HG03108 (cell line): Measurements from ENCODE around the gene SLC16A9.

ENCODE experiments used
- ATAC-seq: cut with Tn5 transposase; IDR thresholded peaks from one replicate; pipeline ENCODE4 v1.9.1; 2021; ENCODE audit warnings: moderate library complexity; ENCODE audit not compliant: unreplicated experiment

SLC16A9 gene

GRCh38 chr10:59631237-59631636, 78.4 kb downstream of the SLC16A9 start:
- no peak for ATAC-seq

DNA sequence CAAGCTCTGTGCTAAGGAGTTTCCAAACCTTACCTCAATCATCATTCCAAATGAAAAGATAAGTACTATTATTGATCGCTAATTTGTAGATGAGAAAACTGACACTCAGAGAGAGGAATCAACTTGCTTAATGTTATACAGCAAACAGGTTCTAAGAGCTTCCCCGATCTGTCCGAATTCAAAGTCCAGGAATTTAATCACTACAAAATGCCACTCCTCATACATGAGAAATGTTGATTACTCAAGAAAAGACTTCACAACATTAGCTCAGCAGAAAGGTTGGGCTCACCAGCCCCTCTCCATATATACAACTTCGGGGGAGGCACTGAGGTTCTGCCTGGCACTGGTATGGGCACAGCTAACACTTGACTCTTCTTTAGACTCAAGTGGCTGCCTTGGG, 80.7 kb downstream of the SLC16A9 start:
- ATAC-seq, result no peak

DNA sequence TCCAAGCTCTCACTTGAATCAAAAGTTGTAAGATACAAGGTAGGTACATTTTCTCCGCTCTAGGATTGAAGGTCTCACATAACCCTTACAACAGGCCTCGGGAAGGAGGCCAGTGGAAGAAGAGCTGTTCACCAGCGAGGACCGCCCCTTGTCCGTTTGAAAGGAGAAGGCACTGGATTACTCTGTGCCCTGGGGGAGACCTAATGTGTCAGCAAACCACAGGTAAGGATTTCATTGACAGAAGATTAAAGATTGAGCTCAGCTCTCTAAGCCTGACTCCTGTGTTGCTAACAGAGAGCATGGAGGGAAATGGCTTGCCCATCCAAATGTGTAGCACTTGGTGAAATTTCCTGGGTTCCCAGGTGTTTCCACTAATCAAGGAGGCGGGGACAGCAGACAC, 81.2 kb downstream of the SLC16A9 start:
- no peak for ATAC-seq

- ATAC-seq, result no peak
Measured at GRCh38 chr10:59627366-59628018, 82.2 kb downstream of the SLC16A9 start.

GRCh38 chr10:59626523-59626869, 83.2 kb downstream of the SLC16A9 start:
- ATAC-seq, result no peak

DNA sequence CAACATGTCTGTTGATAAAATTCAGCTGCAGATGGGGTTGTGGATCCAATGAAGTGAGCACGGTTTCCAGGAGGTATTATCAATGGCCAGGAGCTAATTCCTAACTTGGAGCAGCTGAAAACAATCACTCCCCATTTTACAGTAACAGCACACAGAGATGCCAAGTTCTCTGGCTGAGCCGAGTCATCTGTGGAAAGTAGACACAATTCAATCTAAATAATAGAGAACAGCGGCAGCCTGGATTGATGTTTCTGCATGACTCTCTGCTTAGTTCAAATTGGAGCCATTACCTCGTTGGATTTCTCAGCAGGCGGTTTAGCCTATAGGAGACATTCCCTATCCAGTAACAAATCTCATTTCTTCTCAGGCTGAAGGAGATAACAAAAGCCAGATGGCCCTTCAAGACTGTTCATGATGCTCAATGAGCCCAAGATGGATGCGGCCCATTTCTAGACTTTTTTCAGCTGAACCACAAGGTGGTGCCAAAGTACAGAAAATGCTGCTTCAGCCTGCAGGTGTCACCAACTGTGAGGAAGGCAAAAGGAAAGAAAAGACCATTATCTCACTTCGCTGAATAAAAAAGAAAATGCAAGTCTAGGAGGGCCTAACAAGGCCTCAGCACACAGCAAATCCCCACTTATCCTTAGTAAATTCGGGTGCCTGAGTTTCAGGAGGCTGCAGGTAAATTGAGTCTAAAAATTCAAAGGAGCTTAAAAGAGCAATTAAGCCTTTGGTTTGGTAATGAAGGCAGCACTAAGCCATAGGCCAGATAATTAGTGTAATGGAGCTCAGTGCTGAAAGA, 83.7 kb downstream of the SLC16A9 start:
- ATAC-seq, result peak; percentile 70

DNA sequence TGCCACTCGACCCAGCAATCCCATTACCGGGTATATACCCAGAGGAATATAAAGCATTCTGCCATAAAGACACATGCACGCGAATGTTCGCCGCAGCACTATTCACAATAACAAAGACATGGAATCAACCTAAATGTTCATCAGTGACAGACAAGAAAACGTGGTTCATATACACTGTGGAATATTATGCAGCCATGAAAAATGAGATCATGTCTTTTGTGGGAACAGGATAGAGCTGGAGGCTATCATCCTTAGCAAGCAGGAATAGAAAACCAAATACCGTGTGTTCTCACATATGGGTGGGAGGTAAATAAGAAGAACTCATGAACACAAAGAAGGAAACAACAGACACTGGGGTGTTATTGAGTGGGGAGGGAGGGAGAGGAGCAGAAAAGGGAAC, 84.7 kb downstream of the SLC16A9 start:
- no peak for ATAC-seq

- ATAC-seq, result no peak
Measured at GRCh38 chr10:59624136-59624535, 85.5 kb downstream of the SLC16A9 start.

- ATAC-seq, result no peak
Measured at GRCh38 chr10:59623133-59624121, 86.2 kb downstream of the SLC16A9 start.

- no peak for ATAC-seq
Measured at GRCh38 chr10:59622320-59623132, 87.1 kb downstream of the SLC16A9 start.

DNA sequence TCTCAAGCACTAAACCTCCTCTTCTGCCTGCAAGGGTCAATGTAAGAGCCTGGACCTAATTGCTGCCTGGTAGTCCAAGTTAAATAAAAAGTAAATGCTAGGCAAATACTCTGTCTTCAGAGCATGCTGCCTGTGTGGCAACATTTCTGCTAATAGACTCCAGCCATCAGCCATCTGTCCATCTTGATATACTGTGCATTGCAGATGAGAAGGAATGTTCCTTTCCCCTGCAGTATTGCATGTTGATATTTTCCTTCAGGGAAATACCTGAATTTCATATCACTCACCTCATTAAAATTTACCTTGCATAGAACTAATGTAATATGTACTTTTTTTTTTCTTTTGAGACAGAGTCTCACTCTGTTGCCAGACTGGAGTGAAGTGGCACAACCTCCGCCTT, 87.9 kb downstream of the SLC16A9 start:
- no peak for ATAC-seq

- ATAC-seq, result no peak
Measured at GRCh38 chr10:59618666-59619065, 91.0 kb downstream of the SLC16A9 start.

DNA sequence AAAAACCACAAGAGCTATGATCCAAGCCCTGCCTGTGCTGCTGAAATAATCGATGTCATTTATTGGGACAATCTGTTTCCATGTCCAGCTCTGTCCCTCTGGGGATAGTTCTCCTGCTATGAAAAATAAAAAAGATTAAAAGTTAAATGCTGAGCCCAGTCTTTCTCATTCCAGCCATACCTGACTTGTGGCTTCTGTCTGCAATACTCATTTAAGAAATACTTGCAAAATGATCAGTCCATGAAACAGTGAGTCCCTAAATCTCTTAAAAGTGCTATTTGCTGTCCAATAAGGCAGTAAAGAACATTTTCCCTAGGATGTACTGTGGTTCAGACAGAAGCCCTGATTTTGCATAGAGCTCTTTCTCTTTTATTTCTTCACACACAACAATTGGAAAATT, 91.7 kb downstream of the SLC16A9 start:
- ATAC-seq, result no peak

DNA sequence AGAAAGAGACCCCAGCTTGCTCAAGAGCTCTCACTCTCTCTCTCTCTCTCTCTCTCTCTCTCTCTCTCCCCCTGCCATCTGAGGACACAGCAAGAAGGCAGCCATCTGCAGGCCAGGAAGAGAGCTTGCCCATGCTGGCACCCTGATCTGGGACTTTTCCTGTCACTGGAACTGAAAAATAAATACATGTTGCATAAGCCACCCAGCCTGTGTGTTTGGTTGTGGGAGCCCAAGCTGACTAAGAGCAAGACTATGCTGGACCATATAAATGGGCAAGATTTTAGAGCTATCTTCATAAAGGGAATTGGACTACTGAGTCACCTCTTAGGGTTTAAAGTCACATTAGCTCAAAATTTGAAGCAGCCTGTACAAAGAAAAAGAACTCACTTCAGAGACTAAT, 98.6 kb downstream of the SLC16A9 start:
- no peak for ATAC-seq

- ATAC-seq, result no peak
Measured at GRCh38 chr10:59607970-59608369, 101.7 kb downstream of the SLC16A9 start.

DNA sequence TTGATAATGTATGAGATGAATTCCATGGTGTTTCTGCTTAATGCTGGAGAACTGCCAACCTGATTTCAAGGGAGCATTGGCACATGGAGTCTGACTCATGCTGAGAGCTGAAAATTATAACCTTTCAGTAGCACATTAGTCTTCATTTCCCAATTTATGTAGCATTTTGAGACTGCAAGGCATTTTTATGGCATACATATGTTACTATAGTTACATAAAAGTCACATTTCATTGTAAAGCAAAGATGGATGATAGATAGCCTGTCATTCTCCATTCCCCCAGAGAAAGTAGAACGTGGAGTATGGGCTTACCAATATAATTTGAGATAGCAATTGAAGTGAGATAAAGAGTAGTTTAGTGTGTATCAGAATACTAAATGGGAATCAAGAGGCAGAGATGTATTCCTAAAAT, 103.1 kb downstream of the SLC16A9 start:
- ATAC-seq, result no peak

- ATAC-seq, result no peak
Measured at GRCh38 chr10:59601985-59602384, 107.7 kb downstream of the SLC16A9 start.
